Keratinocyte (primary cell): ENCODE measurements around the gene MAPK8. TPM values are rescaled to one million over a fixed set of nuclear protein-coding genes. Genes with fewer than 3 reads are reported as not detected.

Experiments used
- DNase-seq: peaks from one replicate; pipeline ENCODE4 v3.0.0-alpha.2; 2011; ENCODE audit warnings: low read depth, missing footprints, low spot score
- FAIRE-seq: peaks from 2 replicates; lab custom pipeline; 2011; peaks lifted over from hg19 to GRCh38; lab: Jason Lieb, UNC
- H2AFZ ChIP-seq: 2 replicates; pipeline ENCODE4 v1.6.0; 2012; ENCODE audit warnings: low read length, control low read depth, inconsistent platforms; ENCODE audit not compliant: control insufficient read depth
- H3K27ac ChIP-seq: 2 replicates; pipeline ENCODE4 v1.5.1; 2011; ENCODE audit warnings: low read length; ENCODE audit not compliant: control insufficient read depth, insufficient read depth
- H3K27me3 ChIP-seq: 3 replicates; pipeline ENCODE4 v1.6.0; 2011; ENCODE audit warnings: low read length; ENCODE audit not compliant: control insufficient read depth, insufficient read depth; ENCODE audit errors: extremely low read depth
- H3K36me3 ChIP-seq, 2 experiments: 2 replicates in 1 of 2; 3 replicates in 1 of 2; pipeline ENCODE4 v1.5.1; 2011; ENCODE audit warnings: low read length in 2 of 2, mild to moderate bottlenecking in 1 of 2; ENCODE audit not compliant: control insufficient read depth in 2 of 2, insufficient read depth in 2 of 2; ENCODE audit errors: extremely low read depth in 1 of 2
- H3K4me1 ChIP-seq: 3 replicates; pipeline ENCODE4 v1.5.1; 2011; ENCODE audit warnings: low read length; ENCODE audit not compliant: control insufficient read depth, insufficient read depth; ENCODE audit errors: extremely low read depth
- H3K4me2 ChIP-seq: 3 replicates; pipeline ENCODE4 v1.6.0; 2011; ENCODE audit warnings: low read depth, low read length; ENCODE audit not compliant: control insufficient read depth, insufficient read depth; ENCODE audit errors: extremely low read depth
- H3K4me3 ChIP-seq, 3 experiments: fragments of 200-600 bp in 1 of 3; sonication (generic) in 1 of 3; 2 replicates in 2 of 3; 3 replicates in 1 of 3; pipeline ENCODE4 v1.5.1; 2011 to 2016; ENCODE audit warnings: low read length in 3 of 3, mild to moderate bottlenecking in 3 of 3, control low read depth in 2 of 3, inconsistent platforms in 1 of 3, low read depth in 1 of 3, mixed read lengths in 1 of 3, mixed run types in 1 of 3, moderate library complexity in 1 of 3; ENCODE audit not compliant: control insufficient read depth in 2 of 3, insufficient read depth in 2 of 3; ENCODE audit errors: extremely low read depth in 1 of 3
- H3K79me2 ChIP-seq: 2 replicates; pipeline ENCODE4 v1.6.0; 2012; ENCODE audit warnings: low read length; ENCODE audit not compliant: control insufficient read depth, insufficient read depth
- H3K9ac ChIP-seq: 3 replicates; pipeline ENCODE4 v1.6.0; 2011; ENCODE audit warnings: low read length; ENCODE audit not compliant: control insufficient read depth, insufficient read depth; ENCODE audit errors: extremely low read depth
- H3K9me1 ChIP-seq: 3 replicates; pipeline ENCODE4 v1.6.0; 2011; ENCODE audit warnings: low read length; ENCODE audit not compliant: control insufficient read depth, insufficient read depth; ENCODE audit errors: extremely low read depth
- H3K9me3 ChIP-seq: 2 replicates; pipeline ENCODE4 v1.5.1; 2012; ENCODE audit warnings: low read depth, low read length; ENCODE audit not compliant: control insufficient read depth
- H4K20me1 ChIP-seq: 3 replicates; pipeline ENCODE4 v1.6.0; 2011; ENCODE audit warnings: low read length; ENCODE audit not compliant: control insufficient read depth, insufficient read depth; ENCODE audit errors: extremely low read depth
- CTCF ChIP-seq, 3 experiments: IDR thresholded peaks in 1 of 3; conservative IDR thresholded peaks in 1 of 3; optimal IDR thresholded peaks in 1 of 3; 2 replicates in 2 of 3; 3 replicates in 1 of 3; pipeline versions ENCODE3 to v1.5.1; 2011; ENCODE audit warnings: low read length in 3 of 3, mild to moderate bottlenecking in 3 of 3, moderate library complexity in 2 of 3, control low read depth in 1 of 3, inconsistent platforms in 1 of 3; ENCODE audit not compliant: insufficient read depth in 2 of 3; ENCODE audit errors: extremely low read depth in 1 of 3
- EZH2 ChIP-seq: IDR thresholded peaks from one replicate; pipeline ENCODE4 v1.6.1; 2012; ENCODE audit warnings: inconsistent platforms, mild to moderate bottlenecking, low read length, moderate library complexity
- dilution Hi-C: fragments of 300-500 bp; cut with MboI; formaldehyde crosslinking; loops from one replicate; pipeline ENCODE4 v1.7.0; 2020; ENCODE audit warnings: low sequenced_read_pairs; ENCODE audit not compliant: extremely low pct_ligation_motif_present
- polyA plus RNA-seq, 5 experiments: library from polyadenylated mRNA; depleted of rRNA in 3 of 5; stranded (reverse) in 3 of 5; stranded (forward) in 1 of 5; unstranded in 1 of 5; fragments of >200 nt; gene quantifications; 1 replicate in 1 of 5; 2 replicates in 3 of 5; 3 replicates in 1 of 5; pipeline versions ENCODE4 v1.2.1 to v1.2.3, GENCODE V29; 2011 to 2012; ENCODE audit warnings: missing spikeins in 2 of 5, low read depth in 1 of 5, low replicate concordance in 1 of 5

Gene MAPK8
- polyA plus RNA-seq, 1 donor (not counting 4 experiments of a cell fraction or from before 2014, with no cell fraction given): 39.8 TPM

- Histone ChIP-seq H3K36me3 (peaks cover 2 to 3% of the 10 kb centered on the region in 2 experiments), H3K79me2 (no peaks in the 10 kb centered on the region), H3K9me3 (no peaks in the 10 kb centered on the region), H4K20me1 (peaks cover 2% of the 10 kb centered on the region), H3K9ac (no peak overlapping the region), H3K4me3 (no peak overlapping the region), H2AFZ (no peak overlapping the region), H3K4me2 (no peak overlapping the region), H3K27me3 (no peaks in the 10 kb centered on the region), H3K27ac (no peak overlapping the region), H3K9me1 (no peaks in the 10 kb centered on the region), H3K4me1 (peaks cover 2% of the 10 kb centered on the region)
- TF ChIP-seq CTCF (optimal IDR thresholded peaks at IDR 0.05 in 1 of 3, IDR thresholded peaks at IDR 0.05 in 1 of 3, conservative IDR thresholded peaks at IDR 0.05 in 1 of 3; ENCODE audit: extremely low read depth in 1 of 3, insufficient read depth in 2 of 3, low read length in 3 of 3): peak; percentile 62 to 66 (median 64)
- no peak for TF ChIP-seq EZH2
- dilution Hi-C loops: no loop called here
- DNase-seq (no peak), FAIRE-seq (peak; percentile 9)
Measured at GRCh38 chr10:48444266-48444665, 137.8 kb downstream of the MAPK8 start.

- no peaks in the 10 kb centered on the region for H3K27me3 ChIP-seq
- H3K9me1 ChIP-seq: no peaks in the 10 kb centered on the region
- no peaks in the 10 kb centered on the region for H3K4me1 ChIP-seq
- no peaks in the 10 kb centered on the region for H3K9me3 ChIP-seq
- DNase-seq (no peak), FAIRE-seq (no peak)
- no peak overlapping the region for H3K9ac ChIP-seq
- no peak for TF ChIP-seq EZH2
- no peak for TF ChIP-seq CTCF (optimal IDR thresholded peaks at IDR 0.05 in 1 of 3, IDR thresholded peaks at IDR 0.05 in 1 of 3, conservative IDR thresholded peaks at IDR 0.05 in 1 of 3; ENCODE audit: extremely low read depth in 1 of 3, insufficient read depth in 2 of 3, low read length in 3 of 3)
- peaks cover 4% of the 10 kb centered on the region for H4K20me1 ChIP-seq
- H3K27ac ChIP-seq: no peak overlapping the region
- H3K4me2 ChIP-seq: no peak overlapping the region
- peaks cover 3 to 5% of the 10 kb centered on the region in 2 experiments for H3K36me3 ChIP-seq
- no peak overlapping the region for H2AFZ ChIP-seq
- no peak overlapping the region for H3K4me3 ChIP-seq
- H3K79me2 ChIP-seq: no peaks in the 10 kb centered on the region
- dilution Hi-C loops: no loop called here
Measured at GRCh38 chr10:48444861-48445841, 138.7 kb downstream of the MAPK8 start.
